Neural progenitor cell (in vitro differentiated cells): ENCODE results near the gene C4orf50. TPM values are rescaled to one million over a fixed set of nuclear protein-coding genes. Genes with fewer than 3 reads are reported as not detected.

Experiments
- DNase-seq: peaks from one replicate; pipeline ENCODE4 v3.0.0-alpha.2; 2016; ENCODE audit warnings: low spot score
- H2AFZ ChIP-seq: fragments of 200-600 bp; sonication (generic); replicated peaks from 2 replicates; pipeline ENCODE4 v1.6.1; 2016; ENCODE audit warnings: antibody characterized with exemption
- H3F3A ChIP-seq: fragments of 200-600 bp; sonication (generic); 2 replicates; pipeline ENCODE4 v1.6.1; 2016; ENCODE audit warnings: antibody characterized with exemption, low read depth
- H3K27ac ChIP-seq: fragments of 200-600 bp; sonication (generic); 2 replicates; pipeline ENCODE4 v1.5.1; 2016; ENCODE audit warnings: mild to moderate bottlenecking
- H3K27me3 ChIP-seq: fragments of 200-600 bp; sonication (generic); 2 replicates; pipeline ENCODE4 v1.6.1; 2016; ENCODE audit warnings: mild to moderate bottlenecking, moderate library complexity
- H3K36me3 ChIP-seq: fragments of 200-600 bp; sonication (generic); 2 replicates; pipeline ENCODE4 v1.5.1; 2016
- H3K4me1 ChIP-seq: fragments of 200-600 bp; sonication (generic); 2 replicates; pipeline ENCODE4 v1.6.1; 2016; ENCODE audit warnings: mixed run types
- H3K4me2 ChIP-seq: fragments of 200-600 bp; sonication (generic); 2 replicates; pipeline ENCODE4 v1.6.1; 2016
- H3K4me3 ChIP-seq: fragments of 200-600 bp; sonication (generic); 2 replicates; pipeline ENCODE4 v1.5.1; 2016
- H3K79me2 ChIP-seq: fragments of 200-600 bp; sonication (generic); 2 replicates; pipeline ENCODE4 v1.6.1; 2016; ENCODE audit warnings: low read depth
- H3K9ac ChIP-seq: fragments of 200-600 bp; sonication (generic); 2 replicates; pipeline ENCODE4 v1.6.1; 2016
- H3K9me3 ChIP-seq: fragments of 200-600 bp; sonication (generic); 2 replicates; pipeline ENCODE4 v1.5.1; 2016; ENCODE audit warnings: low read depth
- H4K20me1 ChIP-seq: fragments of 200-600 bp; sonication (generic); 2 replicates; pipeline ENCODE4 v1.6.1; 2016; ENCODE audit warnings: low read depth
- H3K27ac Mint-ChIP-seq: 3 replicates; pipeline ENCODE4 v1.8.0; 2021; ENCODE audit warnings: mixed read lengths
- H3K27me3 Mint-ChIP-seq: 2 replicates; pipeline ENCODE4 v1.8.0; 2022; ENCODE audit warnings: low read depth, mild to moderate bottlenecking, inconsistent platforms, moderate library complexity, mixed read lengths; ENCODE audit not compliant: insufficient read depth
- H3K36me3 Mint-ChIP-seq: 3 replicates; pipeline ENCODE4 v1.8.0; 2021; ENCODE audit warnings: mixed read lengths
- H3K4me1 Mint-ChIP-seq: 3 replicates; pipeline ENCODE4 v1.8.0; 2021; ENCODE audit warnings: mixed read lengths
- H3K4me3 Mint-ChIP-seq: 3 replicates; pipeline ENCODE4 v1.8.0; 2021; ENCODE audit warnings: mild to moderate bottlenecking, moderate library complexity, mixed read lengths
- H3K9me3 Mint-ChIP-seq: 3 replicates; pipeline ENCODE4 v1.8.0; 2020; ENCODE audit warnings: mixed read lengths
- EZH2 ChIP-seq: fragments of 200-600 bp; sonication (generic); IDR thresholded peaks from 2 replicates; pipeline ENCODE4 v1.6.1; 2017; ENCODE audit warnings: antibody characterized with exemption, mild to moderate bottlenecking, moderate library complexity
- EZH2phosphoT487 ChIP-seq: fragments of 200-600 bp; sonication (generic); IDR thresholded peaks from 2 replicates; pipeline ENCODE4 v1.6.1; 2017; ENCODE audit warnings: antibody characterized with exemption
- total RNA-seq: library from RNA; depleted of rRNA; stranded (reverse); fragments of >200 nt; gene quantifications from 2 replicates; pipeline ENCODE4 v1.2.3, GENCODE V29; 2015; ENCODE audit warnings: low replicate concordance
- TF ChIP-seq, protein P1 (sequence below): fragments of 200-600 bp; sonication (generic); IDR thresholded peaks from 2 replicates; pipeline ENCODE4 v1.5.1; 2017; ENCODE audit warnings: antibody characterized with exemption, mild to moderate bottlenecking

Gene C4orf50
- total RNA-seq, 1 donor from 2014 or later: 0.32 TPM

DNA sequence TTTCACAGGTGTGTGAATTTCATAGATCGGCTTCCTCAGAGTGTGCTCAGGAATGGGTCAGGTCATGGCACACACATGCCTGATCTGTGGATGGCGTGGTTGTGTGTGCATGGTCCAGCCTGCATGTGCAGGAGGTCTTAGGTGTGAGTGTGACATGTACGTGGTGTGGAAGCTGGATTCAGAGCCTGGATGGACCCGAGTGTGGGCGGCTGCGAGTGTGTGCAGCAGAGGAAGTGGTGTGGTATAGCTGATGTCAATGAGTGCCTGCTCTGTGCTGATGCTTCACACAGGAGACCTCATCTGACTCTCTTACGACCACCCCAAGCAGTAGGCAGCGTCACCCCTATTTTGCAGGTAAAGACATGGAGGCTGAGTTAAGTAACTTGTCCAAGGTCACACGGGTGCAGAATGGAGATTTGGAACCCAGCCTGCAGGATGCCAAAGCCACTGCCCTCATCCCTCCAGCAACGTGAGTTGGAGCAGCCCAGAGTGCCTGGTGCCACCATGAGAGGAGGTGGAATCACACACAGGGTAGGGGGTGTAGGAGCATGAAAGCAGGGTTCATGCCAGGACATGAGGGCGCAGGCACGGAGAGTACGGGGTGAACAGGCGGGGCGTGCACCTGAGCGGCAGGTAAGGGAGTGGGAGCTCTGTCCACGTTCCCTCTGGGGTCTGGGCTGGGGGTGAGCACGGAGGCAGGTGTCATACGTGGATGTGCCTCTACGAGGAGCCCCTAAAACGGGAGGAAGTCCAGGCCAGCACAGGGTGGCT is 24.2 kb upstream of the C4orf50 start:
- no peaks in the 10 kb centered on the region for H3K27me3 ChIP-seq
- TF ChIP-seq EZH2 (no peak), EZH2phosphoT487 (no peak)
- TF ChIP-seq, protein P1, sequence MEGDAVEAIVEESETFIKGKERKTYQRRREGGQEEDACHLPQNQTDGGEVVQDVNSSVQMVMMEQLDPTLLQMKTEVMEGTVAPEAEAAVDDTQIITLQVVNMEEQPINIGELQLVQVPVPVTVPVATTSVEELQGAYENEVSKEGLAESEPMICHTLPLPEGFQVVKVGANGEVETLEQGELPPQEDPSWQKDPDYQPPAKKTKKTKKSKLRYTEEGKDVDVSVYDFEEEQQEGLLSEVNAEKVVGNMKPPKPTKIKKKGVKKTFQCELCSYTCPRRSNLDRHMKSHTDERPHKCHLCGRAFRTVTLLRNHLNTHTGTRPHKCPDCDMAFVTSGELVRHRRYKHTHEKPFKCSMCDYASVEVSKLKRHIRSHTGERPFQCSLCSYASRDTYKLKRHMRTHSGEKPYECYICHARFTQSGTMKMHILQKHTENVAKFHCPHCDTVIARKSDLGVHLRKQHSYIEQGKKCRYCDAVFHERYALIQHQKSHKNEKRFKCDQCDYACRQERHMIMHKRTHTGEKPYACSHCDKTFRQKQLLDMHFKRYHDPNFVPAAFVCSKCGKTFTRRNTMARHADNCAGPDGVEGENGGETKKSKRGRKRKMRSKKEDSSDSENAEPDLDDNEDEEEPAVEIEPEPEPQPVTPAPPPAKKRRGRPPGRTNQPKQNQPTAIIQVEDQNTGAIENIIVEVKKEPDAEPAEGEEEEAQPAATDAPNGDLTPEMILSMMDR: no peak
- H3K27ac Mint-ChIP-seq: no peak overlapping the region
- no peaks in the 10 kb centered on the region for H3K36me3 Mint-ChIP-seq
- H3K36me3 ChIP-seq: no peaks in the 10 kb centered on the region
- no peaks in the 10 kb centered on the region for H3K4me1 ChIP-seq
- no peaks in the 10 kb centered on the region for H3K4me1 Mint-ChIP-seq
- no peaks in the 10 kb centered on the region for H4K20me1 ChIP-seq
- no peak overlapping the region for H3K4me3 Mint-ChIP-seq
- no peaks in the 10 kb centered on the region for H3F3A ChIP-seq
- DNase-seq: no peak
- no peaks in the 10 kb centered on the region for H3K9me3 ChIP-seq
- peaks cover 3% of the 10 kb centered on the region for H3K27me3 Mint-ChIP-seq
- no peak overlapping the region for H3K4me3 ChIP-seq
- H3K4me2 ChIP-seq: no peak overlapping the region
- H3K27ac ChIP-seq: no peak overlapping the region
- H3K9ac ChIP-seq: no peak overlapping the region
- no peaks in the 10 kb centered on the region for H3K9me3 Mint-ChIP-seq
- no peaks in the 10 kb centered on the region for H3K79me2 ChIP-seq
- H2AFZ ChIP-seq: no peak overlapping the region

DNA sequence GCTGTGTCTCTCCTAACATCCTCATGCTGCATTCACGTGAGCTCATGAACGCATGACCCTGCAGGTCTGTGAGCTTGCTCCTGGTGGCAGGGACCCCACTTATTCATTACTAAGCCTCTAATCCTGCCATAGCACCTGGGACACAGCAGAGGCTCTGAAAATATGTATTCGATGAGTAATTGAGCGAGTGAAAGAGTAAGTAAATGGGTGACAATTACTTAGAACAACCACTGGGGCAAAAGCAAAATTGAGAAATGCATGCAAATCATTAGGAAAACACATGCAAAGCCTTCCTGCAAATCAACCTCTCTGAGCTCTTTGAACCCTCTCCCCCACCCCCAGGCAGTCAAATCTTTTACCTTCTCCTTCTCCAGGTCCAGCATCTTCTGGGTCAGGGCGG is 23.6 kb upstream of the C4orf50 start:
- no peaks in the 10 kb centered on the region for H3K4me1 Mint-ChIP-seq
- H3K36me3 ChIP-seq: no peaks in the 10 kb centered on the region
- DNase-seq: no peak
- H3K36me3 Mint-ChIP-seq: no peaks in the 10 kb centered on the region
- H3K9me3 Mint-ChIP-seq: no peaks in the 10 kb centered on the region
- H3K27me3 ChIP-seq: no peaks in the 10 kb centered on the region
- H3K4me3 Mint-ChIP-seq: no peak overlapping the region
- TF ChIP-seq EZH2: no peak
- TF ChIP-seq EZH2phosphoT487: no peak
- TF ChIP-seq, protein P1: no peak
- H3K79me2 ChIP-seq: no peaks in the 10 kb centered on the region
- peaks cover 3% of the 10 kb centered on the region for H3K27me3 Mint-ChIP-seq
- no peaks in the 10 kb centered on the region for H3K4me1 ChIP-seq
- no peak overlapping the region for H3K4me2 ChIP-seq
- H3F3A ChIP-seq: no peaks in the 10 kb centered on the region
- H3K4me3 ChIP-seq: no peak overlapping the region
- H2AFZ ChIP-seq: no peak overlapping the region
- no peaks in the 10 kb centered on the region for H4K20me1 ChIP-seq
- H3K27ac Mint-ChIP-seq: no peak overlapping the region
- no peak overlapping the region for H3K9ac ChIP-seq
- H3K27ac ChIP-seq: no peak overlapping the region
- H3K9me3 ChIP-seq: no peaks in the 10 kb centered on the region

DNA sequence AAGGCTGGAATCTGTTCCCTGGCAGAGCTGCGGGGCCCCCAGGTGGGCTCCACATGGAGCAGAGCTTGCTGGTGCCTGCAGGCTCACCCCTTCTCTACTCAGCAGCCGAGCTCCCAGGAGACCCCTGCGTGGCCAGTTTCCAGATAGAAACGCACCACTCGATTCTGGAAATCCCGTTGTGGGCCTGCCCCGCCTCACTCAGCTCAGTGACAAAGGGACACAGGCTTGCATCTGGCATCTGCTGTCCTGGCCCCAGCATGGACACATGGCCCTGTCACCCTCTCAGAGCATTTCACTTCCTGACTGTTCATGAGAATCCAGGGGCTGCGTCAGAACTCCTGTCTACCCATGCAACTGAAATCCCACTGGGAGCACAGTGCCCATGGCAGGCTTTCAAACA is 20.5 kb upstream of the C4orf50 start:
- Histone ChIP-seq H3K27me3 (no peaks in the 10 kb centered on the region), H3K36me3 (no peaks in the 10 kb centered on the region), H3K79me2 (no peaks in the 10 kb centered on the region), H3F3A (peaks cover 12% of the 10 kb centered on the region), H3K4me1 (peaks cover 10% of the 10 kb centered on the region), H2AFZ (no peak overlapping the region), H3K27ac (no peak overlapping the region), H3K9ac (no peak overlapping the region), H3K4me3 (no peak overlapping the region), H4K20me1 (no peaks in the 10 kb centered on the region), H3K9me3 (no peaks in the 10 kb centered on the region), H3K4me2 (no peak overlapping the region)
- H3K4me3 Mint-ChIP-seq: no peak overlapping the region
- H3K9me3 Mint-ChIP-seq: no peaks in the 10 kb centered on the region
- TF ChIP-seq EZH2 (no peak), EZH2phosphoT487 (no peak)
- TF ChIP-seq, protein P1: no peak
- peaks cover 3% of the 10 kb centered on the region for H3K27me3 Mint-ChIP-seq
- no peaks in the 10 kb centered on the region for H3K4me1 Mint-ChIP-seq
- H3K27ac Mint-ChIP-seq: no peak overlapping the region
- H3K36me3 Mint-ChIP-seq: no peaks in the 10 kb centered on the region
- DNase-seq: no peak
